Endodermal cell (in vitro differentiated cells): ENCODE results near the gene CBR3. TPM values are rescaled to one million over a fixed set of nuclear protein-coding genes. Genes with fewer than 3 reads are reported as not detected.

ENCODE experiments used
- DNase-seq: peaks from one replicate; pipeline ENCODE4 v3.0.0-alpha.2; 2017
- H3K27ac ChIP-seq: 2 replicates; pipeline ENCODE4 v1.5.1; 2013; ENCODE audit warnings: mild to moderate bottlenecking, low read depth, low read length, moderate library complexity
- H3K27me3 ChIP-seq: 2 replicates; pipeline ENCODE4 v1.6.1; 2013; ENCODE audit warnings: mild to moderate bottlenecking, low read length, moderate library complexity; ENCODE audit not compliant: insufficient read depth, control insufficient read depth, poor library complexity, severe bottlenecking
- H3K36me3 ChIP-seq: 2 replicates; pipeline ENCODE4 v1.7.0; 2013; ENCODE audit warnings: mild to moderate bottlenecking, low read length, moderate library complexity; ENCODE audit not compliant: control insufficient read depth, insufficient read depth
- H3K4me1 ChIP-seq: one replicate; pipeline ENCODE4 v1.7.0; 2013; ENCODE audit warnings: low read length; ENCODE audit not compliant: control insufficient read depth, insufficient read depth
- H3K4me3 ChIP-seq: 2 replicates; pipeline ENCODE4 v1.5.1; 2013; ENCODE audit warnings: mild to moderate bottlenecking, low read length, moderate library complexity
- H3K9ac ChIP-seq: 2 replicates; pipeline ENCODE4 v1.6.1; 2013; ENCODE audit warnings: mild to moderate bottlenecking, low read length, moderate library complexity; ENCODE audit not compliant: poor library complexity, severe bottlenecking; ENCODE audit errors: extremely low read depth
- H3K9me3 ChIP-seq: 2 replicates; pipeline ENCODE4 v1.6.1; 2013; ENCODE audit warnings: mild to moderate bottlenecking, low read length, moderate library complexity; ENCODE audit not compliant: control insufficient read depth
- H3K27ac Mint-ChIP-seq: 2 replicates; pipeline ENCODE4 v1.8.0; 2020; ENCODE audit warnings: mixed read lengths
- H3K27me3 Mint-ChIP-seq: 2 replicates; pipeline ENCODE4 v1.8.0; 2021; ENCODE audit warnings: mild to moderate bottlenecking, mixed read lengths; ENCODE audit not compliant: insufficient read depth
- H3K36me3 Mint-ChIP-seq: 2 replicates; pipeline ENCODE4 v1.8.0; 2020; ENCODE audit warnings: low read depth, mixed read lengths
- H3K4me1 Mint-ChIP-seq: 2 replicates; pipeline ENCODE4 v1.8.0; 2020; ENCODE audit warnings: mixed read lengths
- H3K4me3 Mint-ChIP-seq: 2 replicates; pipeline ENCODE4 v1.8.0; 2020; ENCODE audit warnings: mild to moderate bottlenecking, moderate library complexity, mixed read lengths
- H3K9me3 Mint-ChIP-seq: 2 replicates; pipeline ENCODE4 v1.8.0; 2020; ENCODE audit warnings: mild to moderate bottlenecking, mixed read lengths
- CTCF ChIP-seq: fragments of 200-600 bp; sonication (generic); conservative IDR thresholded peaks from 2 replicates; pipeline ENCODE4 v1.5.0; 2021; ENCODE audit warnings: antibody characterized with exemption, mild to moderate bottlenecking
- WGBS, 2 experiments: methylation state at CpG; one replicate each; pipeline versions ENCODE4 v1.1.5 to v1.1.7; 2013; ENCODE audit warnings: missing lambda C conversion rate in 2 of 2, mixed read lengths in 1 of 2; ENCODE audit not compliant: insufficient coverage in 1 of 2, insufficient read length in 1 of 2; 5-methylcytosine and 5-hydroxymethylcytosine counted together
- total RNA-seq, 2 donors: library from RNA; stranded (reverse); fragmentation: NEBNext Ultra II Directional in 1 of 2; extraction: Animal tissue kit (Norgen Biotek cat#: 25700) in 1 of 2; gene quantifications; 2 replicates in 1 of 2; 3 replicates in 1 of 2; pipeline ENCODE4 v1.2.1, GENCODE V29; 2021

The CBR3 gene
- total RNA-seq, 2 donors from 2014 or later = not detected

- 56 to 83% methylated on average over 3 to 4 of the region's 4 CpGs for whole genome bisulfite sequencing, 2 experiments
Measured at GRCh38 chr21:36105327-36105842, 29.5 kb upstream of the CBR3 start.

GRCh38 chr21:36109868-36110267 lies 25.0 kb upstream of the CBR3 start:
- H3K27ac Mint-ChIP-seq = no peak overlapping the region
- H3K36me3 Mint-ChIP-seq = no peaks in the 10 kb centered on the region
- no peaks in the 10 kb centered on the region for H3K27me3 ChIP-seq
- H3K4me3 ChIP-seq = no peak overlapping the region
- H3K9me3 ChIP-seq = peaks cover 20% of the 10 kb centered on the region
- H3K4me1 ChIP-seq = no peaks in the 10 kb centered on the region
- WGBS, 2 experiments = 96% methylated on average over 7 to 10 of the region's 10 CpGs
- H3K27me3 Mint-ChIP-seq = no peaks in the 10 kb centered on the region
- DNase-seq = no peak
- peaks cover 10% of the 10 kb centered on the region for H3K9me3 Mint-ChIP-seq
- no peak overlapping the region for H3K9ac ChIP-seq
- no peak overlapping the region for H3K27ac ChIP-seq
- no peak overlapping the region for H3K4me3 Mint-ChIP-seq
- H3K4me1 Mint-ChIP-seq = peaks cover 28% of the 10 kb centered on the region
- no peaks in the 10 kb centered on the region for H3K36me3 ChIP-seq
- TF ChIP-seq CTCF = no peak

More at GRCh38 chr21:36105327-36105842, 29.5 kb upstream of the CBR3 start:
- peaks cover 2% of the 10 kb centered on the region for H3K36me3 Mint-ChIP-seq
- H3K4me3 ChIP-seq = peak overlapping the region; percentile 76
- H3K4me3 Mint-ChIP-seq = peak overlapping the region; percentile 31
- no peaks in the 10 kb centered on the region for H3K36me3 ChIP-seq
- peaks cover 46% of the 10 kb centered on the region for H3K9me3 ChIP-seq
- DNase-seq = no peak
- H3K4me1 ChIP-seq = no peaks in the 10 kb centered on the region
- no peaks in the 10 kb centered on the region for H3K27me3 ChIP-seq
- H3K9ac ChIP-seq = peak overlapping the region; percentile 23
- peak overlapping the region; percentile 38 for H3K27ac Mint-ChIP-seq
- TF ChIP-seq CTCF = no peak
- no peak overlapping the region for H3K27ac ChIP-seq
- H3K9me3 Mint-ChIP-seq = peaks cover 51% of the 10 kb centered on the region
- peaks cover 25% of the 10 kb centered on the region for H3K4me1 Mint-ChIP-seq
- H3K27me3 Mint-ChIP-seq = no peaks in the 10 kb centered on the region

- no peak overlapping the region for H3K9ac ChIP-seq
- WGBS, 2 experiments = 92 to 99% methylated on average over 7 to 8 of the region's 8 CpGs
- no peaks in the 10 kb centered on the region for H3K4me1 ChIP-seq
- H3K4me1 Mint-ChIP-seq = peaks cover 15% of the 10 kb centered on the region
- DNase-seq = no peak
- H3K9me3 ChIP-seq = peaks cover 20% of the 10 kb centered on the region
- no peaks in the 10 kb centered on the region for H3K27me3 ChIP-seq
- peaks cover 10% of the 10 kb centered on the region for H3K9me3 Mint-ChIP-seq
- no peak for TF ChIP-seq CTCF
- no peaks in the 10 kb centered on the region for H3K27me3 Mint-ChIP-seq
- H3K36me3 ChIP-seq = no peaks in the 10 kb centered on the region
- H3K4me3 Mint-ChIP-seq = no peak overlapping the region
- H3K27ac Mint-ChIP-seq = no peak overlapping the region
- no peak overlapping the region for H3K27ac ChIP-seq
- no peaks in the 10 kb centered on the region for H3K36me3 Mint-ChIP-seq
- no peak overlapping the region for H3K4me3 ChIP-seq
Measured at GRCh38 chr21:36111238-36111637, 23.6 kb upstream of the CBR3 start.
